Daoy (cell line): Measurements from ENCODE around the gene EXOC6B. TPM values are rescaled to one million over a fixed set of nuclear protein-coding genes. Genes with fewer than 3 reads are reported as not detected.

ENCODE experiments used
- DNase-seq: peaks from one replicate; pipeline ENCODE4 v3.0.0-alpha.2; 2015; ENCODE audit warnings: low read depth
- total RNA-seq: library from RNA; depleted of rRNA; stranded (reverse); fragments of >200 nt; shearing (Covaris generic); gene quantifications from 2 replicates; pipeline ENCODE4 v1.2.3, GENCODE V29; 2014

Gene EXOC6B
- total RNA-seq, 1 experiment from 2014 or later = 7.6 TPM

DNA sequence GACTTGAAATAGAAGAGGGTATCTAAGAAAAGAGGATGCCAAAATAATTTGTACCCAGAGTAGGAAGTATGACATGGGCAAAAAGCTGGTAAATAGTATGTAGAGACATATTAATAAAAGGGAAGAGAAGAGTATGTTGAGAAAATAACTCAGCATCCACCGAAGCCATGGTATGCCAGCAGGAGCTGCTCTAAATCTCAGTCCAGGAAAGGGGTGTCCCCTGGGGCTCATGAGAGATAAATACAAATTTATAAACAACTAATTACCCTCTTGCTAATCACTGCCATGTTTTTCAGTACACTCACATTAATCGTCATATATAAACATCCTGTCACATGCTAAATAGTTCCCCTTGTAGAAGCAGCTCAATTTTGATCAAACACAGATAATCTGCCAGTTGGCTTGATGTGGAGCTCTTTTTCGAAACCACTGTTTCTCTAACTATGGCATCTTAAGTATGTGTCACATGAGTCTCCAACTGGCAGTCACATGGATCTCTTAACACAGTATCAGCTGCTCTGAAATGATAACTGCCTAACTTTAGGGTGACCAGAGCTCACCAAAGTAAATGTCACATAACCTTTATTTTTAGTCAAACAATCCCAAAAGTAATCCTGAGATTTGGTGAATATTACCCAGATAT, 31.9 kb downstream of the EXOC6B start:
- no peak for DNase-seq

- DNase-seq = no peak
These were observed 36.6 kb downstream of the EXOC6B start for GRCh38 chr2:72789241-72789640.

DNA sequence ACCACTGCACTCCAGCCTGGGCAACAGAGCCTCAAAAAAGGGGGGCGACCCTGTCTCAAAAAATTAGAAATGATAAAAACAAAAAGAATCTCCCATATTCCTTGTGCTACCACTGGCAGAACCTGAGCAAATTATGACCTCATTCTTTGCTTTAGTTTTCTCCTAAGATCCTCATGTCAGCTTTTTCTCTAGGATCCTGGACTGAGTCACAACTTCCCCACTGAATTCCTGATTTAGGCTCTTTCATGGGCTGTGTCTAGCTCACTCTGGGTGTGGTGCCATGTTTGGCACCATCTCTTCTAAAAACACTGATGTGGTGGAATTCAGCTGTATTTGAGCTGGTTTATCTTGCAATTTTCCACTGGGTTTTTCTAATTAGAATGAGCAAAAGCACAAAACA, 37.1 kb downstream of the EXOC6B start:
- DNase-seq = peak; percentile 31

DNA sequence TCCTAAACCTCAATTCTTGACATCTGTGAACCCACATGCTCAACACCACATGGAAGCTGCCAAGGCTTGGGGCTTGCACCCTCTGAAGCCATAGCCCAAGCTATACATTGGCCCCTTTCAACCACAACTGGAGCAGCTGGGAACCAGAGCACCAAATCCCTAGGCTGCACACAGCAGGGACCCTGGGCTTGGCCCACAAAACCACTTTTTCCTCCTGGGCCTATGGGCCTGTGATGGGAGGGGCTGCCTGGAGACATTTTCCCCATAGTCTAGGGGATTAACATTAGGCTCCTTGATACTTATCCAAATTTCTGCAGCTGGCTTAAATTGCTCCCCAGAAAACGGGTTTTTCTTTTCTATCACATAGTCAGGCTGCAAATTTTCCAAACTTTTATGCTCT, 40.3 kb downstream of the EXOC6B start:
- no peak for DNase-seq

GRCh38 chr2:72782520-72782919, 43.3 kb downstream of the EXOC6B start:
- DNase-seq = no peak

GRCh38 chr2:72781480-72781879, 44.4 kb downstream of the EXOC6B start:
- no peak for DNase-seq

- DNase-seq = no peak
These were observed 45.4 kb downstream of the EXOC6B start for GRCh38 chr2:72780477-72780876.

DNA sequence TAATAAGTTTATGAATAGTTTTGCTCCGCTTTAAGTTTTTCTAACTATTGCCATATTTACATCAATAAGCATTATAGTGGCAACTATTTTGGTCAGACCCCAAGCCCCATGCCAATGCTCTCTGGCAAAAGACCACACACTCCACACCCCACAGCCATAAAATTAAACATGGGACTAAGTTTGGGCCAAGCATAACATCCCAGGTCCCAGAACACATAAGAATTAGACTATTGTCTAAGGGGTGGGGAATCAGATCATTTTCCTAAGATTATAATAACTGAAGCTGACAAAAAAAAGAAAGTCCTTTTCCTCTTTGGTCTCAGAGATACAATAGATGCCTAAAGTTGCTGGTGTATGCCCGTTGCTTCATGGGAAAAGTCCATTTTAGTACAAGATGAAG, 46.3 kb downstream of the EXOC6B start:
- DNase-seq = no peak

DNA sequence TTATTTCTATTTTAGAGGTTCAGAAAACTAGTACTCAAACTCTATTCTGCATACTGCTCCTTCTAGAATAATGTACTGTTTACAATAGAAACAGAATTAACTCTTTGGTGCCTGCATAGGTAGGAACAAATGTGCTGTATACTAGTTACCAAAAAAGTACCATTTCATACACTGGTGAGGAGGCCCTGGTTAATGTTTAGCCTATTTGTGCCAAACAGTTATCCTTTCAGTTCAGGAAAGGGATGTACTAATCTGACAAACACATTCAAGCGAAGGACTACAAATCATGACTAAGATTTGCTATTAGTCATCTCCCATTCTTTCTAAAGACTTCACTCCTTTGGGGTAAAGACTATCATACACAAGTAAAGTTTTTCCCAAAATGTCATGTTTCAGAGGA, 47.4 kb downstream of the EXOC6B start:
- no peak for DNase-seq

DNA sequence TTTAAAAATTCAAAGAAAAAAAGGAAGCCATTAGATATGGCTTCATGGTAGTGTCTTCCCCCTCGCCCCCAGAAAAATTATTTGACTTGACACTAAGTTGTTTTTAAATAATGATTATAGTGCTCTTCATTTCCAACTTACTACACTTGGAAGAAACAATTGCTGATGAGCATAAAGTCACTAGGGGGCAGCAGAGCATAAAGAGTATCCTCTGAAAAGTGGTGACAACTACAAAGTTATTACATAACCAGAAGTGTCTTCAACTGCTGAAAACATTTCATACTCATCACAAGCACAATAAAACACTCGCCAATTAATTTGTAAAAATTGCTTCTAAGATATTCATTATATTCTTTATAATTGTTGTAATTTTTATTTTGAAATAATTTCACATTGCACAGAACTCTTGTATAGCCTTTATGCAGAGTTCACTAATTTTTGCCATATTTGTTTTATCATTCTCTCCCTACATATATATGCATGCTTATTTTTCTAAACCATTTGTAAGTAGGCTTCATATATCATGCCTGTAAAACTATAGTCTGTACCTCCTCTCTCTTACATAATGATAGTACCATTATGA, 54.9 kb downstream of the EXOC6B start:
- peak; percentile 55 for DNase-seq

DNA sequence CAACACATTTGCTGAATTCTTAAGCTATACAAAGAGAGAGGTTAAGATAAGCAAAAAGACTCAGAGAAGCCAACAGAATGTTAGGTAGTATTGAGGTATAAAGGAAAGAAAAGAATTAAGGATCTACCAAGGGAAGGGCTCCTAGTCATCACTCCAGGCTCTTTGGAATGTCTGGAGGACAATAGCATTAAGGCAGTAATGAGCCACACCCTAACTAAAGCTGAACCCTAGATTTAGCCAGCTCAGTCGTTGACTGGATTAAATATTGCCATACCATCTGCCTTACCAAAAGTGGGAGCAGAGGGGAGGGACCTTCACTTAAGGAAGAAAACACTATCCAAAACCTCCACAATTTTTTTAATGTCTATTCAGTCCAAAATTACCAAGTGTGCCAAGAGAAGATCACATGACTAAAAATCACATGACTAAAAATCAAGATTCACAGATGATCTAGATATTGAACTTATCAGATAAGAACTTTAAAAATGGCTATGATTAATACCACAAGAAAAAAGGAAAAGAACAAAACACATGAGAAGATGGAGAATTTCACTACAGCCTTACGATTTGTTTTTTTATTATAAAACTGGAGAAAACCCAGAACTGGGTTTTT, 59.7 kb downstream of the EXOC6B start:
- no peak for DNase-seq

DNA sequence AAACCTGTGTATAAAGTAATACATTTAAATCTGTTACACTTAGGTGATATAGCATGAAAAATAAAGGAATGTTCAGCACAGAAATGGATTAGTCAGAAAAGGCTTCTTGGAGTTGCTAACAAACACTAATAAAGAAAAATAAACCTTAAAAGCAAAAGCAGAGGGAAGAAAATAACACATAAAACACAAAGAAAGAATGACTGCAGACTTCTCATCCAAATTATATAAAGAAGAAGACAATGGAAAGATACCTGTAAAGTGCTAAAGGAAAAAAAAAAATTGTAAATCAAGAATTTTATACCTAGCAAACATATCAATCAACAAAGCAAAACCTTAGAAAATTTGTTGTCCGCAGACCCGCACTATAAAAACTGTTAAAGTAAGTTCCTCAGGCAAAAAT, 63.6 kb downstream of the EXOC6B start:
- DNase-seq = no peak

DNA sequence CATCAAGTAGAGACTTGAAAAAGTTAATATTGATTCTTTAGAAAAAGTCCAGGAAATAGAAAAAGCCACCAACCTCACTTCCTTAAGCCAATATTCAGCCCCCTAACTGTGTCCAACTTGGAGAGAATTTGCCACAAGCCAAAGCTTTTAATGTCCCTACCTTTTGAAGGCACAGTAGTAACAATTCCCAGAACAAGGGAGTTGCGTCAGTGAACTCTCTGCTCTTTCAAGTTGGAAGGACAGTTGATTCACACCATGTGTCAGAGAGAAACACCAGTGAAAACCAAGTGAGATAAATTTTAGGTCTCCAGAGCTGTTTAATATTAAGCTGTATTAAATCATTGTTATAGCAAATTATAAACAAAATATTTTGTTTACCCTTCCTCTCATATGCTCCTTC, 66.1 kb downstream of the EXOC6B start:
- no peak for DNase-seq

DNA sequence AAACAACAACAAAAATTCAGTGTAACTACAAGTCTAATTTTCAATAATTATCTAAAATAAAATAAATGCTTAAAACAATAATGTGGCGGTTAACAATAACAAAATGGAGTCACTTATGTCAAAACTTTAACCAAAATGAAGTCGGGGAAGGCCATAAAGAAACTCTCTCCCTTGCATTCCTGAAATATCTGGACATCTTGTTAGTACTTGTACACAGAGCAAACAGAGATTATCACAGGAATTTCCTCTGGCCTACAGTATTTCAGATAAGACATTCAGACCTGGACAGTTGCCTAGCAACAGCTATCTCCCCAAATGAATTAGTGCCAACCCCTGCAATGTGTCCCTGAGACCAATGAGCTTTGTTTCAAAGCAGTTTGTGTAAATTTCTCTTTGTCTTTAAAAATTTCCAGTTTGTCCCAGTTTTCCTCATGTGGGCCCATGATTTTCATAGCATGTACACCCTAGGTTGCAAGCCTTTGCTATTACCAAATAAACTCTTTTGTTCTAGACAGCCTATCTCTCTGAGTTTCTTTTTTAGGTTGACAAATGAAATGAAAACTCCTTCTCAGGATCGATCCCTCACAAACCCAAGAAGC, 68.6 kb downstream of the EXOC6B start:
- DNase-seq = peak; percentile 45

DNA sequence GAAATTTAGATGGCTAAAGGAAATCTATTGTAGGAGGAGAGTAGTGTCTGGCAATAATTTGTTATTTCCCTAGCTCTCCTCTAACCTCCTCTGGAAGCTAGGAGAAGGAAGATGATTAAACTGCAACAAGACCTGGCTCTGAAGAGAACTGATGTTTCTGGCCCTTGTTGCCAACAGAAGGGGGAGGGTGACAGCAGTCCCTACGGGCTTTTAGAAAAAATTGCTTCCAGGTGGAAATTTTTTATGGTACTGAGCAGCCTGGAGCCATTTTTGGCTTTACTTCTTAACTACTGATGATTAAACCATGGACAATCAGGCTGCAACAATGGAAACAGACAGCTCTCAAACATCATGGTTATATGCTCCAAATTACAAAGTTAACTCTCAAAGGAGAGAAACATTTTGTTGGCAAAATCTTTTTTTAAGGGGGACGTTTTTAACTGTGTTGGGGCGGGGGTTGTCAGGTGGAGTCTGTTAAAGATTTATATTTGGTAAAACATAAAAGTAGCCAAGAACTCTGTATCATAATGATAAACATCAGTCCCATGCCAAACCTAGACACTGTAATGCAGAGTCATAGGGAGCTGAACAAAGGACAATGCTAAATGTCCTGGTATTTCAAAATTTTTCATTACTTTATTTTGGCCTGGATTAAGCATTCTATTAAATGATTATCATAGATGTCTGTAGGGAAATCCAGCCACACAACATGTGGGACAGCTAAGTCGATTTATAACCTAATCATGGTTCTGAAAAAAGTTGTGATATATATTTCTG, 70.0 kb downstream of the EXOC6B start:
- DNase-seq = no peak

GRCh38 chr2:72754628-72755320, 71.1 kb downstream of the EXOC6B start:
- DNase-seq = no peak

DNA sequence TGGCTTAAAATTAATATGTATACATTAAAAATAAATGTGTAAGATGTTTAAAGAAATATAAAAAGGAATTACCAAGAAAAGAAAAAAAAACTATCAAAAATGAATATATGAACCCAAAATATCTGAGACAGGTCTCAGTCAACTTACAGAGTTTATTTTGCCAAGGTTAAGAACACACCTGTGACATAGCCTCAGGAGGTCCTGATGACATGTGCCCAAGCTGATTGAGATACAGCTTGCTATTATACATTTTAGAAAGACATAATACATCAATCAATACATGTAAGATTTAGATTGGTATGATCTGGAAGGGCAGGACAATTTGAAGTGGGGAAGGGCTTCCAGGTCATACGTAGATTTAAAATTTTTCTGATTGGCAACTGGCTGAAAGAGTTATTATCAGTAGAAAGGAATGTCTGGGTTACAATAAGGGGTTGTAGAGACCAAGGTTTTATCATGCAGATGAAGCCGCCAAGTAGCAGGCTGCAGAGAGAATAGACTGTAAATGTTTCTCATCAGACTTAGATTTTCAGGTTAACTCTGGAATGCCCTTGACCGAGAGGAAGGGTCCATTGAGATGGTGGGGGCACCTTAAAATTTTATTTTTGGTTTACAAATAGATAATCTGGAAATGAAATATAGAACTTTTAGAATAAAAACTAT, 74.7 kb downstream of the EXOC6B start:
- DNase-seq = no peak

- no peak for DNase-seq
These were observed 75.4 kb downstream of the EXOC6B start for GRCh38 chr2:72750466-72750865.

DNA sequence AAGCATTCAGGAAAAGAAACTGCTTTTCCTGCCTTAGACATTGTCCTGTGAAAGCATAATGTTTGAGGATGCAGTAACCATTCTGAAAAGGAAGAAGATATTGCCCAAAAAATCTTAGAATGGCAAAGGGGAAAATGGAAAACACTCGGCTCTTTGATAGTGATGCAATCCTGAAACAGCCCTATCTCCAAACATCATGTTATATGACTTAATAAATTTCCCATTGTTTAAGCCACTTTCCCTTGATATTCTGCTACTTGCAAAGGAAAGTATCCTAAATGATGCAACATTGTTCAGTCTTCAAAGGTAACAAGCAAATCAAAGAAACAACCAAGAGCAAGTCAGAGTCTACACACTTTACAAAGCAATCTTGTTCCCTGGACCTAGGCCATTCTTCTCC, 78.5 kb downstream of the EXOC6B start:
- DNase-seq = no peak

- DNase-seq = peak; percentile 26
These were observed 80.0 kb downstream of the EXOC6B start for GRCh38 chr2:72745679-72746368.

- DNase-seq = no peak
These were observed 81.8 kb downstream of the EXOC6B start for GRCh38 chr2:72744049-72744448.
